GM21360 (cell line): ENCODE measurements around the gene DEFB132.
A peak's percentile ranks its signal among the peaks of the same experiment; 100 is the strongest.

Source experiments
- ATAC-seq: cut with Tn5 transposase; IDR thresholded peaks from one replicate; pipeline ENCODE4 v1.9.1; 2021; ENCODE audit warnings: mild to moderate bottlenecking, moderate library complexity; ENCODE audit not compliant: unreplicated experiment

Gene DEFB132

GRCh38 chr20:295804-296203 is 38.3 kb downstream of the DEFB132 start:
- no peak for ATAC-seq

GRCh38 chr20:297098-297924 is 39.8 kb downstream of the DEFB132 start, which contains the start of gene ZCCHC3:
Gene ZCCHC3 (plus strand): TSS chr20:297570. CDS start chr20:297587, 17 bp downstream.
- ATAC-seq = peak; percentile 76

GRCh38 chr20:297925-298775 is 40.6 kb downstream of the DEFB132 start:
- ATAC-seq = peak; percentile 20

GRCh38 chr20:298776-299391 is 41.4 kb downstream of the DEFB132 start:
- ATAC-seq = no peak

- ATAC-seq = no peak
These were observed 42.9 kb downstream of the DEFB132 start for GRCh38 chr20:300345-300990.

GRCh38 chr20:301886-302848 is 44.6 kb downstream of the DEFB132 start:
- no peak for ATAC-seq

- ATAC-seq = no peak
These were observed 48.2 kb downstream of the DEFB132 start for GRCh38 chr20:305745-306144.

- no peak for ATAC-seq
These were observed 51.0 kb downstream of the DEFB132 start for GRCh38 chr20:308427-309038.

- ATAC-seq = no peak
These were observed 51.8 kb downstream of the DEFB132 start for GRCh38 chr20:309306-309840.

- ATAC-seq = peak; percentile 85
These were observed 52.5 kb downstream of the DEFB132 start for GRCh38 chr20:309841-310644.

- ATAC-seq = no peak
These were observed 53.1 kb downstream of the DEFB132 start for GRCh38 chr20:310645-311044.
